Measurements from ENCODE around the gene ASMTL.

DNA sequence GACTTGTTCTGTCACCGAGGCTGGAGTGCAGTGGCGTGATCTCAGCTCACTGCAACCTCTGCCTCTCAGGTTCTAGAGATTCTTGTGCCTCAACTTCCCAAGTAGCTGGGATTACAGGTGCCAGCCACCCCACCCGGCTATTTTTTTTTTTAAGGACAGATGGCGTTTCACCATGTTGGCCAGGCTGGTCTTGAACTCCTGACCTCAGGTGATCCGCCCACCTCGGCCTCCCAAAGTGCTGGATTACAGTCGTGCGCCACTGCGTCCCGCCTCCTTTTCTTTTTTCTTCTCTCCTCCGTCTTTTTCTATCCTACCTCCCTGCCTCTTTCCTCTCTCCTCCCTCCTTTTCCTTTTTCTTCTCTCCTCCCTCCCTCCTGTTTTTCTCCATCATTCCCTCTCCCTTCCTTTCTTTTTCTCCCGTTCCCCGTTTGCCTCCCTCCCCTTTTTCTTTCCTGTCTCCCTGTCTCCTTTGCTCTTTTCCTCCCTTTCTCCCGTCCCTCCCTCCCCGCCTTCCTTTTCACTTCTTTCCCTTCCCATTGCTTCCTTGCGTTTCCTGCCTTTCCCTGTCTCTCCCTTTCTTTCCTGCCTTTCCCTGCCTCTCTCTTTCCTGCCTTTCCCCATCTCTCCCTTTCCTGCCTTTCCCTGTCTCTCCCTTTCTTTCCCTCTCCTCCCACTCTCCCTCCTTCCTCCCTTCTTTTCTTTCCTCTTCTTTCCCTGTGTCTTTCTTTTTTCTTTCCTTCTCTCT is 58.7 kb downstream of the ASMTL start:
- TF ChIP-seq POLR2A (IDR thresholded peaks at IDR 0.05) (no peak), CTCF (IDR thresholded peaks at IDR 0.05) (no peak), POLR2AphosphoS5 (IDR thresholded peaks at IDR 0.05) (no peak)

All from prostate gland (tissue), 2 donors.